Pancreas (tissue), 10 donors: Measurements from ENCODE around the gene GNAL. TPM values are rescaled to one million over a fixed set of nuclear protein-coding genes. Genes with fewer than 3 reads are reported as not detected.

Experiments
- ATAC-seq, 4 donors: fragments of 200-7000 bp; cut with Tn5 transposase; one replicate each; pipeline versions ENCODE4 v1.8.0 to v1.9.1; 2020; ENCODE audit warnings: mild to moderate bottlenecking in 4 of 4, moderate library complexity in 4 of 4
- DNase-seq, 6 donors: peaks; one replicate each; pipeline ENCODE4 v3.0.0-alpha.2; 2020
- FAIRE-seq: peaks from 2 replicates; lab custom pipeline; 2012; peaks lifted over from hg19 to GRCh38; lab: Jason Lieb, UNC
- H3K27ac ChIP-seq, 4 donors: fragments of 200-600 bp; sonication (generic); 1 replicate in 3 of 4; 2 replicates in 1 of 4; pipeline versions ENCODE4 v1.5.0 to v1.8.0; 2020
- H3K27me3 ChIP-seq, 4 donors: fragments of 200-600 bp; one replicate each; pipeline ENCODE4 v1.8.0; 2021
- H3K36me3 ChIP-seq, 3 donors: fragments of 200-600 bp; sonication (generic) in 1 of 3; one replicate each; pipeline versions ENCODE4 v1.5.0 to v1.8.0; 2020 to 2021
- H3K4me1 ChIP-seq, 3 donors: fragments of 200-600 bp; one replicate each; pipeline ENCODE4 v1.8.0; 2021
- H3K4me3 ChIP-seq, 4 donors: fragments of 200-600 bp; sonication (generic) in 2 of 4; one replicate each; pipeline versions ENCODE4 v1.5.0 to v1.8.0; 2020 to 2021
- H3K9me3 ChIP-seq, 4 donors: fragments of 200-600 bp; one replicate each; pipeline ENCODE4 v1.8.0; 2021
- CTCF ChIP-seq, 4 donors: fragments of 200-600 bp; sonication (generic) in 3 of 4; IDR thresholded peaks; one replicate each; pipeline versions ENCODE4 v1.5.0 to v1.8.0; 2021; ENCODE audit warnings: antibody characterized with exemption in 4 of 4
- WGBS, 2 donors: extraction: QIAGEN DNeasy Blood & Tissue Kit; methylation state at CpG; one replicate each; pipeline ENCODE4 v1.1.7; 2013; 5-methylcytosine and 5-hydroxymethylcytosine counted together
- intact Hi-C, 3 donors: fragments of 100-400 bp; cut with DNase I; formaldehyde crosslinking; loops; one replicate each; pipeline versions ENCODE4 v1.11.1 to v1.14.2; 2022
- polyA plus RNA-seq, 2 donors: library from polyadenylated mRNA; stranded (reverse); fragments of 200-250 nt; gene quantifications; one replicate each; pipeline ENCODE4 v1.2.3, GENCODE V29; 2013
- total RNA-seq, 6 donors: library from RNA; stranded (reverse); fragmentation: NEBNext Ultra II Directional in 4 of 6; extraction: Animal tissue kit (Norgen Biotek cat#: 25700) in 4 of 6; gene quantifications; one replicate each; pipeline versions ENCODE4 v1.2.1 to v1.2.4, GENCODE V29; 2021 to 2023
- donor health status: healthy with polysubstance abuse.
- donor health status: DM: no; HTN: no; CAD: no; lungs with moderate emphysema.
- donor health status: DM: no; HTN: no; CAD: no.
- donor health status: control.
- donor health status: control.
- donor health status: Bipolar disorder and iron deficiency.
- donor health status: DM: yes; HTN: yes; CAD: no.
- donor health status: DM: no; HTN: no; CAD: no.
- donor health status: DM: no; HTN: no; CAD: no.
- donor health status: DM: yes; HTN: yes; CAD: no.

GNAL gene
- total and polyA plus RNA-seq, 8 donors: 0.22 to 2.2 (median 0.71) TPM

DNA sequence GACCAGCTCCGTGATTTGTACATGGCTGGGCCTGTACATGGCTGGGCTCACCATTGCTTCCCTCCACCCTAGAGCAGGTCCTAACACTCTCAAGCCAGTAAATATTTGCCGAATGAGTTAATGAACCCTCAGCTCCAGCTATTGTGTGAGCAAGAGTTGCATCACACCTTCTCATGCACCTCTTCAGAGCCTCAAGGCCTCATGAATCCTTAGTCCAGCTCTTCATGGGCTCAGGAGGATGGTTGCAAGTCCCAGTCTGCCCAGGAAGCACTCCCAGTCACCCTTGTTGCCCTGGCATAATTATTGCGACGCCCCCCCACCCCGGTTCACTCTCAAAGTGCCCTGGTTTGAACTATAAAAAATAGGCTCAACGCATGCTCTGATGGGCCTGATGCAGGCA, 30.1 kb upstream of the GNAL start:
- intact Hi-C loops: no loop called here
- WGBS, 2 donors: 68 to 78% methylated on average over 6 of the region's 6 CpGs
- FAIRE-seq (no peak), DNase-seq (no peak), ATAC-seq (no peak)
- Histone ChIP-seq H3K9me3 (no peaks in the 10 kb centered on the region), H3K4me1 (no peaks in the 10 kb centered on the region), H3K27ac (no peak overlapping the region), H3K36me3 (no peaks in the 10 kb centered on the region), H3K27me3 (no peaks in the 10 kb centered on the region), H3K4me3 (no peak overlapping the region)
- no peak for TF ChIP-seq CTCF (IDR thresholded peaks at IDR 0.05)

DNA sequence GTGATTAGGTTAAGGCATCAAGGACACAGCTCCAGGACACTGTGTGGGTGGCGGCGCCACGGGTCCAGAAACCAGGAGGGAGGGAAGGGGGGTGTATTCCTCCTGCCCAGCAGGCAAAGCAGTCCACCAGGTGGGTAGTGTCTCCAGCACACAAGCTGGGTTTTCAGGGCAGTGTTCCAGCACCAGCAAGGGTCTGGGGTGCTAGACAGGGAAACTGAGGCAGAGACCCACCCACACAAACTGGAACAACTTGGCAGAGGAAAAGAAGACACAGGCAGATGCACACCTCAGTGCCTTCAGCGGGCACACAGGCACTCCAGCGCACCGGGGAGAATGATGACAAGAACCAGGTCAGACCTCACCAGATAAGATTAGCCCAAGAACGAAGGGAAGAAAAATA, 28.4 kb upstream of the GNAL start:
- Histone ChIP-seq H3K4me3 (no peak overlapping the region), H3K4me1 (no peaks in the 10 kb centered on the region), H3K27me3 (no peaks in the 10 kb centered on the region), H3K36me3 (no peaks in the 10 kb centered on the region), H3K9me3 (no peaks in the 10 kb centered on the region), H3K27ac (no peak overlapping the region)
- DNase-seq (no peak), FAIRE-seq (no peak), ATAC-seq (no peak)
- intact Hi-C loops: no loop called here
- WGBS, 2 donors: 77% methylated on average over 7 of the region's 7 CpGs
- TF ChIP-seq CTCF (IDR thresholded peaks at IDR 0.05): no peak

DNA sequence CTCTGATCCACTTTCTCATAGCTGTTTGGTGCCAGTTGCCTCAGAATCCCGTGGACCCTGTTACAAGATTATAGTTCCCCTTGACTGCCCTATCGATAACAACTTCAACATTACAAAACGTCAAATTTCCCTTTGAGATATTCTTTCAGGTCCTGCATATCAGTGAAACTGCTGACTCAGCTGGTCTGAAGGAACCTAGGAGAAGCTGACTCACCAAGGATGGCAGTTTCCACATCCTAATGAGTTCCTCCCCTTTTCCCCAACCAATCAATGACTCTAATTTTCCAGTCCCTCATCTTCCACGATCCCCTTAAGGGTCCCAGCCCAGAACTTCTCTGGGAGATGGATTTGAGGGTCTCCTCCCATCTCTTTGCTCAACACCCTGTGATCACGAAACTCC, 27.6 kb upstream of the GNAL start:
- no peaks in the 10 kb centered on the region for H3K27me3 ChIP-seq
- no peaks in the 10 kb centered on the region for H3K36me3 ChIP-seq
- H3K9me3 ChIP-seq: no peaks in the 10 kb centered on the region
- no peak for ATAC-seq
- no peak for FAIRE-seq
- 50 to 63% methylated on average over 5 of the region's 5 CpGs for WGBS, 2 donors
- no peak overlapping the region for H3K27ac ChIP-seq
- DNase-seq: no peak
- H3K4me1 ChIP-seq: no peaks in the 10 kb centered on the region
- no peak overlapping the region for H3K4me3 ChIP-seq
- intact Hi-C loops: no loop called here
- no peak for TF ChIP-seq CTCF (IDR thresholded peaks at IDR 0.05)

- no peak for ATAC-seq
- Histone ChIP-seq H3K36me3 (no peaks in the 10 kb centered on the region), H3K27ac (no peak overlapping the region), H3K4me3 (no peak overlapping the region), H3K9me3 (no peaks in the 10 kb centered on the region), H3K4me1 (no peaks in the 10 kb centered on the region), H3K27me3 (no peaks in the 10 kb centered on the region)
- TF ChIP-seq CTCF (IDR thresholded peaks at IDR 0.05): no peak
- intact Hi-C loops: no loop called here
- WGBS, 2 donors: 51 to 55% methylated on average over 6 of the region's 6 CpGs
- no peak for DNase-seq
- FAIRE-seq: no peak
These were observed 25.5 kb upstream of the GNAL start for GRCh38 chr18:11663439-11664029.

DNA sequence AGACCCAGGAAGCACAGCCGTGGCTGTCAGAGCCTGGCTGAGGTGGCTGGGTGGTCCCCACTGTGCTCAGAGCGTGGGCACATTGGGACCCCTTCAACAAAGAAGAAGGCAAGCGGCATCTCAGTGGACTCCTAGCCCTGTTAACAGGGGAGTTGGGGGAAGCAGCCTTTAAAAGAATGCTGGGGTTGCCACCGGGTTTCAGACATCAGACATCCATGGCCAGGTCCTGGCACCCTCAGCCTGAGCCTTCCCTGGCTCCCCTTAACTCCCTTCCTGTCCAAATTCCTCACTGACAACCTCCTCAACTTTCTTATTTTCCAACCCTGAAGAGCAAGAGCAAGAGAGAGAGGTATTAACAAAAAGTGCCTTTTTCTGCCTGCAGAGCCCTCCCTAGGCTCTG, 24.8 kb upstream of the GNAL start:
- WGBS, 2 donors: 45 to 63% methylated on average over 4 of the region's 4 CpGs
- H3K4me3 ChIP-seq: no peak overlapping the region
- DNase-seq (no peak), ATAC-seq (no peak), FAIRE-seq (no peak)
- H3K4me1 ChIP-seq: no peaks in the 10 kb centered on the region
- no peak overlapping the region for H3K27ac ChIP-seq
- H3K9me3 ChIP-seq: no peaks in the 10 kb centered on the region
- intact Hi-C loops: no loop called here
- TF ChIP-seq CTCF (IDR thresholded peaks at IDR 0.05): no peak
- H3K36me3 ChIP-seq: no peaks in the 10 kb centered on the region
- no peaks in the 10 kb centered on the region for H3K27me3 ChIP-seq
